Uterus (tissue), 2 donors: ENCODE measurements around the gene CSKMT.

Experiments used
- POLR2A ChIP-seq, 2 donors: fragments of 450-650 bp; IDR thresholded peaks; one replicate each; pipeline ENCODE4 v1.6.1; 2016; ENCODE audit warnings: antibody characterized with exemption in 2 of 2, mild to moderate bottlenecking in 1 of 2, moderate library complexity in 1 of 2
- TF ChIP-seq, protein P1 (sequence below), 4 experiments: fragments of 200-600 bp in 2 of 4; fragments of 450-650 bp in 2 of 4; sonication (generic) in 2 of 4; IDR thresholded peaks; one replicate each; pipeline ENCODE4 v1.5.1; 2016 to 2019; ENCODE audit warnings: antibody characterized with exemption in 4 of 4, mild to moderate bottlenecking in 2 of 4, moderate library complexity in 1 of 4

DNA sequence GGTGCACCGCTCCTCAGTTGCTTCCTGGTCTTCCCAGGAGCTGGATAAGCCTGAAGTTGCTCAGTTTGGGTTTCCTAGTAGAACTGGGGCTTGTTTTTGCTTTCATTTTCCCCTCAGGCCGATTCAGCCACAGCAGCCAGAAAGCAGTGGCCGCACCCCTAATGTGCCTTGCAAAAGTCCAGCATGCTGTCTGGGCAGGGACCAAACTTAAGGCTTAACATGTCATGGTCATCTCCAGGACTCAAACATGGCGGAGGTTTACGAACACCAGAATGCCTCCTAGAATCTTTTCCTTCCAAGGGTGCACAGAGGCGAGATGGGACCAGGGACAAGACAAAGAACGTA lies 44.9 kb downstream of the CSKMT start:
- TF ChIP-seq, protein P1, sequence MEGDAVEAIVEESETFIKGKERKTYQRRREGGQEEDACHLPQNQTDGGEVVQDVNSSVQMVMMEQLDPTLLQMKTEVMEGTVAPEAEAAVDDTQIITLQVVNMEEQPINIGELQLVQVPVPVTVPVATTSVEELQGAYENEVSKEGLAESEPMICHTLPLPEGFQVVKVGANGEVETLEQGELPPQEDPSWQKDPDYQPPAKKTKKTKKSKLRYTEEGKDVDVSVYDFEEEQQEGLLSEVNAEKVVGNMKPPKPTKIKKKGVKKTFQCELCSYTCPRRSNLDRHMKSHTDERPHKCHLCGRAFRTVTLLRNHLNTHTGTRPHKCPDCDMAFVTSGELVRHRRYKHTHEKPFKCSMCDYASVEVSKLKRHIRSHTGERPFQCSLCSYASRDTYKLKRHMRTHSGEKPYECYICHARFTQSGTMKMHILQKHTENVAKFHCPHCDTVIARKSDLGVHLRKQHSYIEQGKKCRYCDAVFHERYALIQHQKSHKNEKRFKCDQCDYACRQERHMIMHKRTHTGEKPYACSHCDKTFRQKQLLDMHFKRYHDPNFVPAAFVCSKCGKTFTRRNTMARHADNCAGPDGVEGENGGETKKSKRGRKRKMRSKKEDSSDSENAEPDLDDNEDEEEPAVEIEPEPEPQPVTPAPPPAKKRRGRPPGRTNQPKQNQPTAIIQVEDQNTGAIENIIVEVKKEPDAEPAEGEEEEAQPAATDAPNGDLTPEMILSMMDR (IDR thresholded peaks at IDR 0.05), result no peak
- TF ChIP-seq POLR2A (IDR thresholded peaks at IDR 0.05), result no peak
